Measurements from ENCODE around the gene ZNF26. TPM values are rescaled to one million over a fixed set of nuclear protein-coding genes. Genes with fewer than 3 reads are reported as not detected.
"Not testable (repeated sequence)": the region's sequence is repeated elsewhere in the genome, so short reads cannot be mapped to it uniquely, and the experiment has no call there.

The ZNF26 gene, protein sequence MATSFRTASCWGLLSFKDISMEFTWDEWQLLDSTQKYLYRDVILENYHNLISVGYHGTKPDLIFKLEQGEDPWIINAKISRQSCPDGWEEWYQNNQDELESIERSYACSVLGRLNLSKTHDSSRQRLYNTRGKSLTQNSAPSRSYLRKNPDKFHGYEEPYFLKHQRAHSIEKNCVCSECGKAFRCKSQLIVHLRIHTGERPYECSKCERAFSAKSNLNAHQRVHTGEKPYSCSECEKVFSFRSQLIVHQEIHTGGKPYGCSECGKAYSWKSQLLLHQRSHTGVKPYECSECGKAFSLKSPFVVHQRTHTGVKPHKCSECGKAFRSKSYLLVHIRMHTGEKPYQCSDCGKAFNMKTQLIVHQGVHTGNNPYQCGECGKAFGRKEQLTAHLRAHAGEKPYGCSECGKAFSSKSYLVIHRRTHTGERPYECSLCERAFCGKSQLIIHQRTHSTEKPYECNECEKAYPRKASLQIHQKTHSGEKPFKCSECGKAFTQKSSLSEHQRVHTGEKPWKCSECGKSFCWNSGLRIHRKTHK
- 10 to 100 TPM in 2 of 3 donors, 1 to 10 TPM in 1; 7.2 to 15.9 (median 12.1) TPM for polyA plus RNA-seq

DNA sequence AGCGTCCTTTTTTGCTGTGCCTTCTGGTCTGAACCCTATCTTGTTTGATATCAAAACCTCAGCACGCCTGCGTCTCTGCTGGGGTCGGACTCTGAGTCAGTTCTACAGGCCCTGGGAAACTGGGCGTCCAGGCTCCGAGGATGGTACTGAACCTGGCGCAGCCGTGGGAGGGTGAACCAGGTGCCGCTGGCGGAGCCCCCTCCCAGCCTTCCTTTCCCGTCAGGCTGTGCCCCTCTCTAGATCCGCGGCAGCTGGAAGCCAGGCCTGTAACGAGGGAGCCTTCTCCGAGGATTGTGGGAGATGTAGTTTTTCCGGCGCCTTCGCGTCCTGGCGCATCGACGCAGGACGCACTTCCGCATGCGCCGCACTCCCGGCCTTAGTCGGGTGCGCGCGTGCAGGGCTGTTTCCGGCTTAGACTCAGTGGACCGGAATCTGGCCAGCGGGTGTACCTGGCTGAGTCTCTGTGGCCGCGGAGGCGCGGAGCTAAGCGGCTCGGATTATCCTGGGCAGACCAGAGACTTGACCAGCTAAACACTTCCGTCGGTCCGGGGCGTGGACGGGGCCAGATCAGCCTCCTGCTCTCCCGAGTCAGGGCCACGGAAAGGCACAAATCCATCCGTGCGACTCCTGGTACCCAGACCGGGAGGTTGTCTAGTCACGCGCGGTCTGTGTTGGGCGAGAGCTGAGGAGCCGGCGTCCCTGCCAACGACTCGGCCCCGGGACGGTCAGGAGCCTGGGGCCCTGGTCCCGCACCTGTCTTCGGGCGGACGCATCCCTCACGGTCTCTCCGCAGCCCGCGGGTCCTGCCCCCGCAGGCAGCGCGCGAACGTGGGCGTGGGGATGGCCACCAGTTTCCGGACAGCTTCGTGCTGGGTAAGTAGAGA lies at the start of gene ZNF26:
Gene ZNF26, plus strand, starts transcription at position 367 of the 884 bp plus-strand sequence. Its CDS starts 474 bp downstream, at position 841.
- Mint-ChIP-seq H3K36me3 (peaks cover 15 to 26% (median 18%) of the 10 kb centered on the region in 3 donors), H3K9me3 (peaks cover 0 to 2% (median 0%) of the 10 kb centered on the region in 6 donors), H3K27ac (peak within 1 kb of the TSS; percentile 93 to 97 (median 96)), H3K4me1 (peaks cover 34 to 47% of the 10 kb centered on the region in 2 donors), H3K27me3 (ENCODE audit: low read depth in 3 of 3) (peaks cover 0 to 11% (median 2%) of the 10 kb centered on the region in 3 donors), H3K4me3 (peak within 1 kb of the TSS; percentile 93 to 96 (median 94))
- peak; percentile 82 to 86 (median 85) for DNase-seq

DNA sequence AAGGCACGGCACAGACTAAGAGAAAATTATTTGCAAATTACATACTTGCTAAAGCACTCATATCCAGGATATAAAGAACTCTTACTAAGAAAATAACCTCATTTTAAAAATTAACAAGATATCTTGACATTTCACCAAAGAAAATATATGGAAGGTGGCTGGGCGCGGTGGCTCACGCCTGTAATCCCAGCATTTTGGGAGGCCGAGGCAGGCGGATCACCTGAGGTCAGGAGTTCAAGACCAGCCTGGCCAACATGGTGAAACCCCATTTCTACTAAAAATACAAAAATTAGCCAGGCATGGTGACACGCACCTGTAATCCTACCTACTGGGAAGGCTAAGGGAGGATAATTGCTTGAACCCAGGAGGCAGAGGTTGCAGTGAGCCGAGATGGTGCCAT lies 49.2 kb upstream of the ZNF26 start:
- H3K36me3 Mint-ChIP-seq: peaks cover 36 to 49% (median 40%) of the 10 kb centered on the region in 3 donors
- not testable (repeated sequence) for H3K27ac Mint-ChIP-seq; H3K27me3 Mint-ChIP-seq (ENCODE audit: low read depth in 3 of 3); H3K4me1 Mint-ChIP-seq; H3K4me3 Mint-ChIP-seq; DNase-seq
- peaks cover 23 to 81% (median 64%) of the 10 kb centered on the region in 6 donors for H3K9me3 Mint-ChIP-seq

DNA sequence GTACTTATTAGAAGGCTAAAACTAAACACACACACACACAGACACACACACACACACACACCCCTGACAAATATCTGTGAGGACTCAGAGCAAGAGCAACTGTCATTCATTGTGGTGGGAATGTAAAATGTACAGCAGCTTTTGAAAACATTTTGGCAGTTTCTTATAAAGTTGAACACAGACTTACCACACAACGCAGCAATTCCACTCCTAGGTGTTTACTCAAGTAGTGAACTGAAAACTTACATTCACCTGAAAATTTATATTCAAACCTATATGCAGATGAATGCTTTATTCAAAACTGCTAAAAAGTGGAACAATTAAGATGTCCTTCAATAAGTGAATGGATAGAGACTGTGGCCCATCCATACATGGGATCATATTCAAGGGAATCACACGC lies 48.7 kb upstream of the ZNF26 start:
- peaks cover 26 to 80% (median 64%) of the 10 kb centered on the region in 6 donors for H3K9me3 Mint-ChIP-seq
- H3K36me3 Mint-ChIP-seq: peaks cover 35 to 47% (median 35%) of the 10 kb centered on the region in 3 donors

DNA sequence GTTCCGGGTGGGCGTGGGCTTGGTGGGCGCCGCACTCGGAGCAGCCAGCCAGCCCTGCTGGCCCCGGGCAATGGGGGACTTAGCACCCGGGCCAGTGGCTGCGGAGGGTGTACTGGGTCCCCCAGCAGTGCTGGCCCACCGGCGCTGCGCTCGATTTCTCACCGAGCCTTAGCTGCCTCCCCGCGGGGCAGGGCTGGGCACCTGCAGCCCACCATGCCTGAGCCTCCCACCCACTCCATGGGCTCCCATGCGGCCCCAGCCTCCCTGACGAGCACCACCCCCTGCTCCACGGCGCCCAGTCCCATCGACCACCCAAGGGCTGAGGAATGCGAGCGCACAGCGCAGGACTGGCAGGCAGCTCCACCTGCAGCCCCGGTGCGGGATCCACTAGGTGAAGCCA lies 47.4 kb upstream of the ZNF26 start:
- not testable (repeated sequence) for H3K4me1 Mint-ChIP-seq; H3K27me3 Mint-ChIP-seq (ENCODE audit: low read depth in 3 of 3); H3K4me3 Mint-ChIP-seq; DNase-seq; H3K27ac Mint-ChIP-seq
- peaks cover 26 to 68% (median 55%) of the 10 kb centered on the region in 6 donors for H3K9me3 Mint-ChIP-seq
- H3K36me3 Mint-ChIP-seq: peaks cover 30 to 46% (median 41%) of the 10 kb centered on the region in 3 donors

More for the DNA sequence above, 48.7 kb upstream of the ZNF26 start:
- peaks cover 0 to 1% of the 10 kb centered on the region in 2 donors for H3K4me1 Mint-ChIP-seq
- no peak overlapping the region for H3K27ac Mint-ChIP-seq
- no peak for DNase-seq
- peaks cover 0 to 6% (median 0%) of the 10 kb centered on the region in 3 donors for H3K27me3 Mint-ChIP-seq (ENCODE audit: low read depth in 3 of 3)
- H3K4me3 Mint-ChIP-seq: no peak overlapping the region

DNA sequence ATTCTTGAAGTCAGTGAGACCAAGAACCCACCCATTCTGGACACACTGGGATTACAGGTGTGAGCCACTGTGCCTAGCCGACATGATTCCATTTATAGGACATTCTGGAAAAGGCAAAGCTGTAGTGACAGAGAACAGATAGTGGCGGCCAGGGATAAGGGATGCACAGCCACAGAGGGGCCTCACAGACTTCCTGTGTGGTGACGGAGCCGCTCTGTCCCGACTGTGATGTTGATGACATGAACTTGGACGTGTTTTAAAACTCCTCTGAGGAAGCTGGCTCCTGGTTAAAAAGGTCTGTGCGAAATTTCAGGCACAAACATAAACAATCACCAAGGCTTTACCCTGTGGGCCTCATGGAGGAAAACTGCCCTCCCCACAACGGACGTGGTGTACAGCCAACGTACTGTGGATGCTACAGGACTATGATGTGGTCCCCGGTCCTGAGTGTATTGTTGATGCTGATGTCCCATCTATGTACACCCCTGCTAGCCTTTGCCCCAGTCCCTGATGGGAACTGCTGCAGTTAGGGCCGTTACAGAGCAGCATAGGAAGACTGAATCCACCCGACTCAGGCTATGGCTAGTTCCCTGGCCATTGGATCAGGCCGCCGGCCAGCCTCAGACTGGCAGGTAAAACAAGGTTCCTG lies 46.0 kb upstream of the ZNF26 start:
- Mint-ChIP-seq H3K27ac (no peak overlapping the region), H3K27me3 (ENCODE audit: low read depth in 3 of 3) (peaks cover 0 to 3% (median 0%) of the 10 kb centered on the region in 3 donors), H3K4me1 (peaks cover 0 to 1% of the 10 kb centered on the region in 2 donors), H3K4me3 (no peak overlapping the region), H3K9me3 (peaks cover 18 to 68% (median 48%) of the 10 kb centered on the region in 6 donors), H3K36me3 (peaks cover 35 to 52% (median 49%) of the 10 kb centered on the region in 3 donors)
- no peak for DNase-seq

DNA sequence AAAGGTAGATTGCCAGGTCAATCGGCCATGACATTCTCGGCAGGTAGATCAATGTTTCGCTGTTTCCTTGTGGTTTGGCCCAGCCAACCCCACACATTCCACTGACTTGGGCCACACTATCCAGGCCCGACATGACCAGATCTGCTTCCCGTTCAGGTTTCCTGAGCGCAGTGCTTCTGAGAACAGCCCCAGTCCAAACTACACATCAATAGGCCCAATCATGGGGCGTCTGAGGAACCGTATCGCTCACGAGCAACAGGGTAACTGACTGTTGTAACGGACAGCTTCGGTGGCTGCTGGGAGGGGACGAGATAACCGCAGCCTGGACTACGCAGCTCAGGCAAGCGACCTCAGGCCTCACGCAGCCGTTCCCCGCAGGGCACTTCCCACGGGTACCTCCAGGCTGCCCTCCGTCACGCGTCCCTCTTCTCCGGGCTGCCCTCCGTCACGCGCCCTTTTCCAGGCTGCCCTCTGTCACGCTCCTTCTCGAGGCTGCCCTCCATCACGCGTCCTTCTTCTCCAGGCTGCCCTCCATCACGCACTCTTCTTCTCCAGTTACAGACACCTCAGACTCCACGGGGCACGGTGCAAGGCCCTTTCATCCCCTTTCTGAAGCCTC lies 44.7 kb upstream of the ZNF26 start:
- H3K36me3 Mint-ChIP-seq: peaks cover 43 to 59% (median 56%) of the 10 kb centered on the region in 3 donors
- H3K4me1 Mint-ChIP-seq: peaks cover 1 to 5% of the 10 kb centered on the region in 2 donors
- peaks cover 0 to 3% (median 0%) of the 10 kb centered on the region in 3 donors for H3K27me3 Mint-ChIP-seq (ENCODE audit: low read depth in 3 of 3)
- H3K9me3 Mint-ChIP-seq: peaks cover 18 to 68% (median 48%) of the 10 kb centered on the region in 6 donors
- no peak overlapping the region for H3K4me3 Mint-ChIP-seq
- no peak for DNase-seq
- no peak overlapping the region for H3K27ac Mint-ChIP-seq

DNA sequence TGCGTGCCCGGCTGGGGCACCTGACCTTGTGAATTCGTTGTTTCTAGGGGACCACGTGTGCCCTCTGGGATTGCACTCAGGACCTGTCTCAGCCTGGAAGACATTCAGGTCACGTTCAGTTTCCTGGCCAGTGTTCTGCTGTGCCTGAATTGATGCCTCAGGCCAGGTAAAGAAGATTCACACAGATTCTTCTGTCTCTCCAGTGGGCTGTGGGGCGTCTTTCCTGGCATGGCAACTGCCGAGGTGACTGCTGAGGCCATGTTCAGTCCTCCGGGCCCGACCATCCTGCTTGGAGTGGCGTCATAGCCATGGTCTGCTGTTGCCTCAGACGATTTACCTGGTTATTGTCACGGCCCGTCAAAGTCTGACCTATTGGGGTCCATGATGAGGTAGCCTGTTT lies 43.6 kb upstream of the ZNF26 start:
- peaks cover 14 to 56% (median 40%) of the 10 kb centered on the region in 6 donors for H3K9me3 Mint-ChIP-seq

DNA sequence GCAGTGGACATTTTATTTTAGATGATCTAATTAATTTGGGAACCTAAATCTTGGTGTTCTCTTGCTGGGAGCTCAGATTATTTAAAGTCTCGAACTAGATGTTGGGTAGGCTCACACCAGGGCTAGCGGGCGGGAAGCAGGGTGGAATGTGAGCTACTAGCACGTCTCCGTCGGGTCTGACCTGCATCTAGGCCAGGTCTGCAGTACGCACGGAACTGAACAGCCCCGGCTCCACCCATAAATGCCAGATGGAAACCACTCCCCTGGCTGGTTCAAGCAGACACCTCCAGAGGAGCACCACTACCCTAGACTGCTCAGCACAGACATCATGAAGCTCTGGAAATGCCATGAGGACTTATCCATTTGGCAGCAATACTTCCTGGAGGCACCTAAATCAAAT lies 40.4 kb upstream of the ZNF26 start:
- Mint-ChIP-seq H3K36me3 (peaks cover 56 to 69% (median 65%) of the 10 kb centered on the region in 3 donors), H3K27ac (no peak overlapping the region)

More for the DNA sequence above, 43.6 kb upstream of the ZNF26 start:
- H3K27me3 Mint-ChIP-seq (ENCODE audit: low read depth in 3 of 3): peaks cover 0 to 3% (median 0%) of the 10 kb centered on the region in 3 donors
- no peak overlapping the region for H3K27ac Mint-ChIP-seq
- H3K4me1 Mint-ChIP-seq: peaks cover 1 to 5% of the 10 kb centered on the region in 2 donors
- H3K4me3 Mint-ChIP-seq: no peak overlapping the region
- peaks cover 38 to 55% (median 53%) of the 10 kb centered on the region in 3 donors for H3K36me3 Mint-ChIP-seq
- DNase-seq: no peak

DNA sequence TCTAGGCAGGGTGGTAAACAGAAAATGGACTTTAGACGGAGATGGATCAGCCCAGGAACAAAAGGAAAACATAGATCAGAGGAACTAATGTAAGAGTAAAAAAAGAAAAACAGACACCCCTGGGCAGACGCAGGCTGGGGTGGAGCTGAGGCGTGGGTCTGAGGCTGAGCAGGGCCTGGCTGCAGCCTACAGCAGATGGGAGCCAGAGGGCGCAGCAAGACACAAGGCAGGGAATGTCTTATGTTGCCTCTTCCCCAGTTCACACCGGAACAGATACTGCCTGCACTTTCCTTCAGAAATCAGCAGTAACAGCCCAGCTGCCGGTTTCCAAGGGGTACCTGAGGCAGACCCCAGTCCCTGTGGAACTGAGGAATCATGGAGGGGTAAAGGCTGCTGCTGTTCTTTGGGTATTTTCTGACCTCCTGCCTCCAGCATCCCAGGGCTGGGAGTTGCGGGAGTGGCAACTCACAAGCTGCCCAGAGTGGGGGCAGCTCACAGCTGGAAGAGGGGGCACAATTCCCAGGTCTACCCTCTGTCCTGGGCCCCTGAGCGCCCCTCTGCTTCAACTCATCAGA lies 39.8 kb upstream of the ZNF26 start:
- DNase-seq: no peak
- peaks cover 0 to 3% (median 2%) of the 10 kb centered on the region in 3 donors for H3K27me3 Mint-ChIP-seq (ENCODE audit: low read depth in 3 of 3)
- H3K36me3 Mint-ChIP-seq: peaks cover 50 to 64% (median 60%) of the 10 kb centered on the region in 3 donors
- H3K9me3 Mint-ChIP-seq: peaks cover 12 to 44% (median 40%) of the 10 kb centered on the region in 6 donors
- H3K4me3 Mint-ChIP-seq: no peak overlapping the region
- H3K4me1 Mint-ChIP-seq: peaks cover 1 to 5% of the 10 kb centered on the region in 2 donors
- no peak overlapping the region for H3K27ac Mint-ChIP-seq

More for the DNA sequence above, 40.4 kb upstream of the ZNF26 start:
- Mint-ChIP-seq H3K27me3 (ENCODE audit: low read depth in 3 of 3) (peaks cover 0 to 3% (median 2%) of the 10 kb centered on the region in 3 donors), H3K9me3 (peaks cover 16 to 50% (median 43%) of the 10 kb centered on the region in 6 donors), H3K4me3 (no peak overlapping the region), H3K4me1 (peaks cover 1 to 5% of the 10 kb centered on the region in 2 donors)
- DNase-seq: no peak

DNA sequence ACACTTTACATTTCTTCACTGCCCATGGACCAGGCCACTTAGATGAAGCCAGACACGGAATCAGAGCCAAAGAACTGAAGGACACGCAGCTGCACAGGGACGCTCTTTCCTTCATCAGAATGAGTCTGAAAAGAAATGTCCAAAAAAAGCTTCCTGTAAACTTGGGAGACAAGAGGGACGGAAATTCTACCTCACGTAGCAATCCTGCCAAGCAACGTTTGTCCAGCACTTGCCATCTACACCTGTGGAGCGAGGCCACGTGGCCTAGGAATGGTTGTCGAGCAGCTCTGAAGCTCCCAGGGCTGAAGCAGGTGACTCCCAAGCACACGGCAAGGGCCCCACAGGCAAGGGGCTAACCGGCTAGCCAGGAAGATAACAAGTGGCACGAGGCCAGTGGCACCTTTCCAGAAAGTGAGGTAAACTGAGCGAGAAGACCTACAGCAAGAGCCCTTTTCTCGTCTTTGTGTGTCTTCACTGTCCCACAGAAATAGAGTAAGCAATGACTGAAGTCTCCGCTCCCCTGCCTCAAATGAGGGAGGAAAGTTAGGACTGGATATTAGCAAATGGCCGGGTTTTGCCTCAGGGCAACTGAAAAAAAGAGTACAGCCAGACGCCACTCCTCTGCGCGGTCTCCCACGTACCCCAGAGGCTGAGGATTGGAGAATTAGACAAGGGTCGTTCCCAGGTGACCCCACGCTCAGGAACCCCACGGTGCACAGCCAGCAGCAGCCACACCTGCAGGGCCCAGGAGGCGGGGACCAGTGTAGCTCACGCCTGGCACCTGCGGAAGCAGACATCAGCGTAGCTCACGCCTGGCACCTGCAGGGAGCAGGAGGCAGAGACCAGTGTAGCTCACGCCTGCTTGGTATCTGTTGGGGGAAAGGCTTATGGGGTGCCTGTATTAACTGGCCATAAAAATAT lies 37.8 kb upstream of the ZNF26 start:
- peaks cover 47 to 52% (median 50%) of the 10 kb centered on the region in 3 donors for H3K36me3 Mint-ChIP-seq
- H3K27ac Mint-ChIP-seq: no peak overlapping the region
- H3K4me3 Mint-ChIP-seq: no peak overlapping the region
- no peak for DNase-seq
- H3K4me1 Mint-ChIP-seq: peaks cover 4 to 6% of the 10 kb centered on the region in 2 donors
- H3K27me3 Mint-ChIP-seq (ENCODE audit: low read depth in 3 of 3): peaks cover 0 to 2% (median 0%) of the 10 kb centered on the region in 3 donors
- H3K9me3 Mint-ChIP-seq: peaks cover 7 to 38% (median 28%) of the 10 kb centered on the region in 6 donors
